Measurements from ENCODE around the gene ACSS3.

DNA sequence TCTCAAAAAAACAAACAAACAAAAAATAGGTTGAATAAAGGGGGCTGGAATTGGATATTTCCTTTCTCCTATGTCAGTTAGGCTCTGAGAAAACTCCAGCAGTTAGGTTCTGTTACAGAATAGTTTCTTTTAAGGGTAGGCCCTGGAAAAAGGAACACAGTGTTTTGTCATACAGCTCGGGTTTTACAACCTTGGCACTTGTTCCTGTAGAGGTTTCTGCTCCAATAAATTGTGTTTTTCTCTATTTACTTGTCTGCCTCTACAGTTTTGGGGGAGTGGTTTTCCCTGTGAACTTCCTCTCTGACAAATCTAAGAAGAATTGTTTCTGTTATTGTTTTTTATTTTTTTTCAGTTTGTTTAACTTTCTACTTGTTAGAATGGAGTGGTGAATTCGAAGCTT is 167.6 kb downstream of the ACSS3 start:
- TF ChIP-seq, protein P1, sequence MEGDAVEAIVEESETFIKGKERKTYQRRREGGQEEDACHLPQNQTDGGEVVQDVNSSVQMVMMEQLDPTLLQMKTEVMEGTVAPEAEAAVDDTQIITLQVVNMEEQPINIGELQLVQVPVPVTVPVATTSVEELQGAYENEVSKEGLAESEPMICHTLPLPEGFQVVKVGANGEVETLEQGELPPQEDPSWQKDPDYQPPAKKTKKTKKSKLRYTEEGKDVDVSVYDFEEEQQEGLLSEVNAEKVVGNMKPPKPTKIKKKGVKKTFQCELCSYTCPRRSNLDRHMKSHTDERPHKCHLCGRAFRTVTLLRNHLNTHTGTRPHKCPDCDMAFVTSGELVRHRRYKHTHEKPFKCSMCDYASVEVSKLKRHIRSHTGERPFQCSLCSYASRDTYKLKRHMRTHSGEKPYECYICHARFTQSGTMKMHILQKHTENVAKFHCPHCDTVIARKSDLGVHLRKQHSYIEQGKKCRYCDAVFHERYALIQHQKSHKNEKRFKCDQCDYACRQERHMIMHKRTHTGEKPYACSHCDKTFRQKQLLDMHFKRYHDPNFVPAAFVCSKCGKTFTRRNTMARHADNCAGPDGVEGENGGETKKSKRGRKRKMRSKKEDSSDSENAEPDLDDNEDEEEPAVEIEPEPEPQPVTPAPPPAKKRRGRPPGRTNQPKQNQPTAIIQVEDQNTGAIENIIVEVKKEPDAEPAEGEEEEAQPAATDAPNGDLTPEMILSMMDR (IDR thresholded peaks at IDR 0.05), result no peak
- no peak for TF ChIP-seq POLR2A (IDR thresholded peaks at IDR 0.05)
